B cell (primary cell): Measurements from ENCODE around the gene RIPK1. TPM values are rescaled to one million over a fixed set of nuclear protein-coding genes. Genes with fewer than 3 reads are reported as not detected.

Source experiments
- ATAC-seq: fragments of 200-7000 bp; cut with Tn5 transposase; one replicate; pipeline ENCODE4 v1.10.0; 2021; ENCODE audit warnings: low read depth, mild to moderate bottlenecking, moderate number of reproducible peaks, moderate library complexity
- CTCF ChIA-PET: fragments of 350-600 bp; sonication (Branson Sonifier 250); formaldehyde crosslinking; loops from one replicate; lab custom pipeline; 2021; ENCODE audit warnings: antibody characterized with exemption, inconsistent platforms; lab: Charles Lee
- POLR2A ChIA-PET: fragments of 350-600 bp; sonication (Branson Sonifier 250); formaldehyde crosslinking; loops from one replicate; lab custom pipeline; 2021; ENCODE audit warnings: antibody characterized with exemption; lab: Charles Lee
- DNase-seq: peaks from one replicate; pipeline ENCODE4 v3.0.0; 2013
- H2AFZ ChIP-seq: 2 replicates; pipeline ENCODE4 v1.6.1; 2012; ENCODE audit warnings: mild to moderate bottlenecking, low read depth, low read length; ENCODE audit not compliant: insufficient read depth, poor library complexity, severe bottlenecking
- H3K27ac ChIP-seq, 2 donors: 1 replicate in 1 of 2; 2 replicates in 1 of 2; pipeline ENCODE4 v1.5.1; 2012 to 2013; ENCODE audit warnings: low read length in 2 of 2, mild to moderate bottlenecking in 2 of 2, moderate library complexity in 1 of 2
- H3K27me3 ChIP-seq, 4 experiments: fragments of 200-600 bp in 1 of 4; sonication (generic) in 1 of 4; replicated peaks in 1 of 4; 1 replicate in 2 of 4; 2 replicates in 2 of 4; pipeline versions ENCODE4 v1.6.1 to v1.7.0; 2013 to 2016; ENCODE audit warnings: low read length in 3 of 4, mild to moderate bottlenecking in 2 of 4, mixed read lengths in 1 of 4, moderate library complexity in 1 of 4; ENCODE audit not compliant: insufficient read depth in 4 of 4, control insufficient read depth in 3 of 4; ENCODE audit errors: control extremely low read depth in 1 of 4
- H3K36me3 ChIP-seq, 2 experiments: replicated peaks in 1 of 2; 1 replicate in 1 of 2; 2 replicates in 1 of 2; pipeline versions ENCODE4 v1.6.1 to v1.7.1; 2013; ENCODE audit warnings: low read length in 1 of 2; ENCODE audit not compliant: insufficient read depth in 2 of 2, control insufficient read depth in 1 of 2; ENCODE audit errors: control extremely low read depth in 1 of 2, extremely low read depth in 1 of 2
- H3K4me1 ChIP-seq, 2 donors: fragments of 200-600 bp in 1 of 2; sonication (generic) in 1 of 2; 1 replicate in 1 of 2; 2 replicates in 1 of 2; pipeline versions ENCODE4 v1.5.1 to v1.6.1; 2013 to 2017; ENCODE audit warnings: low read length in 2 of 2; ENCODE audit not compliant: control insufficient read depth in 2 of 2, insufficient read depth in 2 of 2
- H3K4me2 ChIP-seq: replicated peaks from 2 replicates; pipeline ENCODE3; 2012; ENCODE audit warnings: mild to moderate bottlenecking, low read depth, low read length; ENCODE audit not compliant: poor library complexity, severe bottlenecking
- H3K4me3 ChIP-seq, 5 experiments: fragments of 200-600 bp in 1 of 5; sonication (generic) in 1 of 5; 1 replicate in 3 of 5; 2 replicates in 2 of 5; pipeline versions ENCODE4 v1.5.1 to v1.7.0; 2011 to 2016; ENCODE audit warnings: low read length in 4 of 5, mild to moderate bottlenecking in 4 of 5, low read depth in 2 of 5, control low read depth in 1 of 5, moderate library complexity in 1 of 5; ENCODE audit not compliant: insufficient read depth in 1 of 5; ENCODE audit errors: control extremely low read depth in 1 of 5, extremely low read depth in 1 of 5
- H3K79me2 ChIP-seq: fragments of 200-600 bp; sonication (generic); one replicate; pipeline ENCODE4 v1.6.0; 2016; ENCODE audit warnings: low read length; ENCODE audit not compliant: control insufficient read depth, insufficient read depth
- H3K9ac ChIP-seq: fragments of 200-600 bp; sonication (generic); 2 replicates; pipeline ENCODE4 v1.6.1; 2017; ENCODE audit warnings: mild to moderate bottlenecking, low read length, moderate library complexity
- H3K9me3 ChIP-seq, 3 donors: one replicate each; pipeline versions ENCODE4 v1.6.1 to v1.7.1; 2013; ENCODE audit warnings: low read length in 2 of 3; ENCODE audit not compliant: control insufficient read depth in 2 of 3, insufficient read depth in 1 of 3; ENCODE audit errors: control extremely low read depth in 1 of 3
- H4K20me1 ChIP-seq: 2 replicates; pipeline ENCODE4 v1.6.0; 2012; ENCODE audit warnings: mild to moderate bottlenecking, low read length; ENCODE audit not compliant: insufficient read depth, control insufficient read depth, poor library complexity, severe bottlenecking
- H3K27ac Mint-ChIP-seq: one replicate; pipeline ENCODE4 v1.8.0; 2021; ENCODE audit warnings: mixed read lengths
- H3K27me3 Mint-ChIP-seq: one replicate; pipeline ENCODE4 v1.8.0; 2021; ENCODE audit warnings: mixed read lengths
- H3K4me1 Mint-ChIP-seq: one replicate; pipeline ENCODE4 v1.8.0; 2021; ENCODE audit warnings: mixed read lengths
- H3K4me3 Mint-ChIP-seq: one replicate; pipeline ENCODE4 v1.8.0; 2021; ENCODE audit warnings: mixed read lengths
- H3K9me3 Mint-ChIP-seq: one replicate; pipeline ENCODE4 v1.8.0; 2022; ENCODE audit warnings: mixed read lengths; ENCODE audit not compliant: insufficient read depth
- CTCF ChIP-seq: fragments of 200-600 bp; IDR thresholded peaks from one replicate; pipeline ENCODE4 v1.8.0; 2022; ENCODE audit warnings: antibody characterized with exemption, mild to moderate bottlenecking
- EZH2 ChIP-seq: IDR thresholded peaks from 2 replicates; pipeline ENCODE4 v1.6.1; 2012; ENCODE audit warnings: borderline replicate concordance, low read depth, mild to moderate bottlenecking, moderate library complexity, low read length; ENCODE audit not compliant: insufficient read depth, poor library complexity, severe bottlenecking
- WGBS: methylation state at CpG from one replicate; pipeline ENCODE4 v1.1.5; 2013; ENCODE audit warnings: missing lambda C conversion rate; ENCODE audit not compliant: insufficient coverage; 5-methylcytosine and 5-hydroxymethylcytosine counted together
- intact Hi-C: fragments of 100-400 bp; cut with micrococcal nuclease; formaldehyde crosslinking; loops from one replicate; pipeline ENCODE4 v1.10.0; 2022
- polyA plus RNA-seq: library from polyadenylated mRNA; depleted of rRNA; stranded (reverse); fragments of >200 nt; gene quantifications from 2 replicates; pipeline ENCODE4 v1.2.3, GENCODE V29; 2012
- total RNA-seq, 2 donors: library from RNA; stranded (reverse); fragments of 120-200 nt in 1 of 2; gene quantifications; 1 replicate in 1 of 2; 2 replicates in 1 of 2; pipeline versions ENCODE4 v1.2.3 to v1.2.4, GENCODE V29; 2013 to 2022

The RIPK1 gene
- total and polyA plus RNA-seq, 2 donors (not counting 1 experiment from before 2014, with no cell fraction given): 7.3 to 26.2 TPM

GRCh38 chr6:3088446-3088845, 20.2 kb downstream of the RIPK1 start:
- H3K4me2 ChIP-seq: no peak overlapping the region
- H3K4me3 ChIP-seq: no peak overlapping the region
- H3K4me3 Mint-ChIP-seq: no peak overlapping the region
- H3K9me3 Mint-ChIP-seq: peaks cover 5% of the 10 kb centered on the region
- peaks cover 6 to 62% of the 10 kb centered on the region in 2 experiments for H3K36me3 ChIP-seq
- WGBS: 100% methylated on average over 1 of the region's 4 CpGs
- no peaks in the 10 kb centered on the region for H3K9me3 ChIP-seq
- no peak overlapping the region for H3K27ac Mint-ChIP-seq
- H4K20me1 ChIP-seq: peaks cover 5% of the 10 kb centered on the region
- H3K79me2 ChIP-seq: peaks cover 8% of the 10 kb centered on the region
- H3K27ac ChIP-seq: no peak overlapping the region
- H3K27me3 Mint-ChIP-seq: no peaks in the 10 kb centered on the region
- no peak for ATAC-seq
- DNase-seq: no peak
- H3K4me1 ChIP-seq: no peaks in the 10 kb centered on the region
- H3K27me3 ChIP-seq: no peaks in the 10 kb centered on the region
- intact Hi-C loops: no loop called here
- CTCF ChIA-PET: no interaction called here
- H2AFZ ChIP-seq: no peak overlapping the region
- POLR2A ChIA-PET: no interaction called here
- H3K9ac ChIP-seq: no peak overlapping the region
- H3K4me1 Mint-ChIP-seq: no peaks in the 10 kb centered on the region
- TF ChIP-seq CTCF (no peak), EZH2 (no peak)

- ChIA-PET POLR2A (no interaction called here), CTCF (no interaction called here)
- H3K79me2 ChIP-seq: peaks cover 8% of the 10 kb centered on the region
- H3K4me1 ChIP-seq: no peaks in the 10 kb centered on the region
- no peaks in the 10 kb centered on the region for H3K27me3 ChIP-seq
- peaks cover 6 to 59% of the 10 kb centered on the region in 2 experiments for H3K36me3 ChIP-seq
- H3K27ac ChIP-seq: no peak overlapping the region
- Mint-ChIP-seq H3K9me3 (peaks cover 5% of the 10 kb centered on the region), H3K27me3 (no peaks in the 10 kb centered on the region), H3K4me1 (no peaks in the 10 kb centered on the region), H3K4me3 (no peak overlapping the region), H3K27ac (no peak overlapping the region)
- 80% methylated on average over 2 of the region's 4 CpGs for WGBS
- no peak overlapping the region for H3K9ac ChIP-seq
- no peak for TF ChIP-seq CTCF
- TF ChIP-seq EZH2: no peak
- H3K4me2 ChIP-seq: no peak overlapping the region
- H2AFZ ChIP-seq: no peak overlapping the region
- no peak for DNase-seq
- no peaks in the 10 kb centered on the region for H3K9me3 ChIP-seq
- H4K20me1 ChIP-seq: peaks cover 5% of the 10 kb centered on the region
- intact Hi-C loops: no loop called here
- ATAC-seq: no peak
- H3K4me3 ChIP-seq: no peak overlapping the region
These were observed 20.7 kb downstream of the RIPK1 start for GRCh38 chr6:3088968-3089367.
